Subcutaneous adipose tissue (tissue), 4 donors: ENCODE data around the gene RNF126. TPM values are rescaled to one million over a fixed set of nuclear protein-coding genes. Genes with fewer than 3 reads are reported as not detected.

Experiments used
- total RNA-seq, 4 donors: library from RNA; depleted of rRNA; stranded (reverse); fragments of >200 nt; gene quantifications; one replicate each; pipeline ENCODE4 v1.1.0, GENCODE V29; 2016
- TF ChIP-seq, protein P1 (sequence below): fragments of 450-650 bp; IDR thresholded peaks from one replicate; pipeline ENCODE4 v1.5.1; 2016; ENCODE audit warnings: low read depth, mild to moderate bottlenecking, control low read depth, antibody characterized with exemption, moderate library complexity

Gene RNF126
- total RNA-seq, 4 donors from 2014 or later = 23.3 to 85.9 (median 31.1) TPM

DNA sequence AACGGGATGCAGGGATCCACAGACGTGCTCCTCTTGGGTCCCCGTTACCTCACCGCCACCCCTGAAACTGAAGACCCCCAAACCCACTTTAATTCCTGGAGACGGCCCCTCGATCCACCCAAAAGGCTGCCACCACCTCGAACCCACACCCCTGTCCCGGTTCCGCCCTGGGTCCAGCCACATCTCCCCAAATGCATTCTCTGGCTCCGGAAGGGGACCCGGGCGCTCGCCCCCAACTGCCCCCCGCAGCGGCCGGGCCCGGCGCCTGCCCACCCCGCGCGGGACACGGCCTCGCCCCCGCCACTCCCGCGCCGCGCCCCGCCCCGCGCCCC, 13.0 kb upstream of the RNF126 start:
- TF ChIP-seq, protein P1, sequence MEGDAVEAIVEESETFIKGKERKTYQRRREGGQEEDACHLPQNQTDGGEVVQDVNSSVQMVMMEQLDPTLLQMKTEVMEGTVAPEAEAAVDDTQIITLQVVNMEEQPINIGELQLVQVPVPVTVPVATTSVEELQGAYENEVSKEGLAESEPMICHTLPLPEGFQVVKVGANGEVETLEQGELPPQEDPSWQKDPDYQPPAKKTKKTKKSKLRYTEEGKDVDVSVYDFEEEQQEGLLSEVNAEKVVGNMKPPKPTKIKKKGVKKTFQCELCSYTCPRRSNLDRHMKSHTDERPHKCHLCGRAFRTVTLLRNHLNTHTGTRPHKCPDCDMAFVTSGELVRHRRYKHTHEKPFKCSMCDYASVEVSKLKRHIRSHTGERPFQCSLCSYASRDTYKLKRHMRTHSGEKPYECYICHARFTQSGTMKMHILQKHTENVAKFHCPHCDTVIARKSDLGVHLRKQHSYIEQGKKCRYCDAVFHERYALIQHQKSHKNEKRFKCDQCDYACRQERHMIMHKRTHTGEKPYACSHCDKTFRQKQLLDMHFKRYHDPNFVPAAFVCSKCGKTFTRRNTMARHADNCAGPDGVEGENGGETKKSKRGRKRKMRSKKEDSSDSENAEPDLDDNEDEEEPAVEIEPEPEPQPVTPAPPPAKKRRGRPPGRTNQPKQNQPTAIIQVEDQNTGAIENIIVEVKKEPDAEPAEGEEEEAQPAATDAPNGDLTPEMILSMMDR = no peak

DNA sequence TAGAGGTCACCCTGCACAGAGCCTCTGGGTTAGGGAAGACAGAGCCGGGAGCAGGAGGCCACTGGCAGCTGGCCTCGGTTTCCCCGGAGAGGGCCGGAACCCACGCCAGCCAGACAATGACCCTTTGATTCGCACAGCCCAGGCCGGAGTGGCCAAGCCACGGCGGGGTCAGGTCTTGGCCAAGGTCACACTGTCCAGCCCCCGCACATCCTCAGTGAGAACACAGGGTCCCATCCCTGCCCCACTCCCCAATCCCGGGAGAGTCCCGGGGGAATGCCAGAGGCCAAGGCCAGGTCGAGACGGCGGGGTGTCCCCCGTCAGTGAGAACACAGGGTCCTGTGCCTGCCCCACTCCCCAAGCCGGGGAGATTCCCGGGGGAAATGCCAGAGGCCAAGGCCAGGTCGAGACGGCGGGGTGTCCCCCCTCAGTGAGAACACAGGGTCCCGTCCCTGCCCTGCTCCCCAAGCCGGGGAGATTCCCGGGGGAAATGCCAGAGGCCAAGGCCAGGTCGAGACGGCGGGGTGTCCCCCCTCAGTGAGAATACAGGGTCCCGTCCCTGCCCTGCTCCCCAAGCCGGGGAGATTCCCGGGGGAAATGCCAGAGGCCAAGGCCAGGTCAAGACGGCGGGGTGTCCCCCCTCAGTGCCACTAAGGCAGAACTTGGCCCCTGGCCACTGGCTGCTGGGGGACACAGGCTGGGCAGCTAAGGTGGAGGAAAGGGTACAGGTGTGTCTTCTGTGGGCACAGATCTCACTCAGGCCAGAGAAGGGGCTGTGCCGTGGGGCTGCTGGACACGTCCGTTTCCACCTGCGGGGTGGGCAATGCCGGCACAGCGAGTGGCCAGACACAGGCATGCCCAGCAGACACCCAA, 11.5 kb upstream of the RNF126 start:
- TF ChIP-seq, protein P1 = no peak

DNA sequence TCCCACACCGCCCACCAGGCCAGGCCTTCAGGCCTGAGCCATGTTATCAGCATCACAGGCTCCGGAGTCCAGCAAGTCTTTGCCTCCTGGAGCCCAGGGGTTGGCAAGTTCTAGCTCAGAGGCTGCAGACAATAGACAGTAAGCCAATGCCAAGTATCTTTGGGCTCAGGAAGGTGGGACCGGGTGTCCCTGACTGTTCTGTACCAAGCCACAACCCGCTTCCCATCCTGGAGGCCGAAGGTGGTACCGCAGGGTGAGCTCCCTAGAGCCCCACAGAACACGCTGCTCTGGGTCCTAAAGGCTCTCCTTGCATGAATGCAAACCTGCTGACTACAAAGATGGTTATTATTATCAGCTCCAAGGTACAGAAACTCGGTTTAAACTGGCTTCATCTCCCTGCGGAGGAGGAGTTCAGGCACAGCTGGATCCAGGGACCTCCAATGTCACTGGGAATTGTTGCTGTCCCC, 7.6 kb upstream of the RNF126 start:
- TF ChIP-seq, protein P1 = no peak

GRCh38 chr19:664913-665443, 2.0 kb upstream of the RNF126 start:
- TF ChIP-seq, protein P1 = no peak

DNA sequence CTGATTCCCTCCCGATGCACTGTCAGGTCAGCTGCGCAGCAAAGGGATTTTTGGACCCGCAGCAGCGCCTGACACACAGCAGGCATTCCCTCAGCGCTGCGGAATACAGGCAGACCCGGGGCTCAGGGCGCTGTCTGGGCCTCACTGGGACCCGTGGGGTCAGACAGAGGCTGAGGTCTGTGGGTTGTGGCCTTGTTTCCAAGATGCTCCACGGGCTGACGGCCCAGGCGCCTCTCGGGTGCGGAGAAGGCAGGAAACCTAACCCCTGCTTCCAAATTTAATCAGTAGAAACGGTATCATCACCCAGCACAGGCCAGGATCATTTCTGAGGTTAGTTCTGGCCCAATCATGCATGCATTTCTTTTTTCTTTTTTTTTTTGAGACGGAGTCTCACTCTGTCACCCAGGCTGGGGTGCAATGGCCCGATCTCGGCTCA, 686 bp upstream of the RNF126 start:
- TF ChIP-seq, protein P1 = no peak

GRCh38 chr19:662207-662961, 630 bp downstream of the RNF126 start:
- TF ChIP-seq, protein P1 = no peak
